ENCODE data around the gene BCAS1. TPM values are rescaled to one million over a fixed set of nuclear protein-coding genes. Genes with fewer than 3 reads are reported as not detected.

BCAS1 gene
- total RNA-seq, 1 experiment from 2014 or later: 0.17 TPM

DNA sequence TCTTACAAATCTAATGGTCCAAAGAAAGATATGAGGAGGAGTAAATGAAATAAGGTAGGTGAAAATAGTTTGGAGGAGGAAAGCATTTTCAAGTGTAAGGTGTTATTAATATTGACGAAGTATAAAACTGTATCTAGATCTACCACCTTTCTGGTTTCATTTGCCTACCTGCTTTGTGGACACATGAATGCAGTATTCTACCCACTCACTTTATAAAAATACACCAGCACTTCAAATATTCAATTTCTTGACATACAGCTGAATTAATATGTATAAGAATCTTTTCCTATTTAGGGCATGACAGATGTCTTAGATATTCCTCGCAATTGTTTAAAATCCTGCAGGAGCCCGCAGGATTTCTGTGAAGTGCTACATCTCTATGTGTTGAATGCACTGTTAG is 108.0 kb downstream of the BCAS1 start (continued):
- TF ChIP-seq ZBTB33 (IDR thresholded peaks at IDR 0.05; ENCODE audit: extremely low read depth, insufficient replicate concordance, low read length): no peak

- H3K4me1 ChIP-seq (ENCODE audit: control insufficient read depth in 1 of 2, insufficient read depth in 2 of 2, low read length in 2 of 2): no peaks in the 10 kb centered on the region
- no peak overlapping the region for H3K4me3 ChIP-seq (replicated peaks in 1 of 2; ENCODE audit: low read depth in 1 of 2, low read length in 2 of 2)
- no peaks in the 10 kb centered on the region for H4K20me1 ChIP-seq (ENCODE audit: insufficient read depth)
- no peak overlapping the region for H3K9ac ChIP-seq (ENCODE audit: low read length)
- no peak overlapping the region for H3K4me2 ChIP-seq (ENCODE audit: low read length)
- ATAC-seq (no peak), DNase-seq (ENCODE audit: low read depth, low spot score) (no peak)
- H3K36me3 ChIP-seq (ENCODE audit: control insufficient read depth in 1 of 2, insufficient read depth in 2 of 2, low read length in 2 of 2): no peaks in the 10 kb centered on the region
- H3K9me2 ChIP-seq (ENCODE audit: insufficient read depth): no peaks in the 10 kb centered on the region
- TF ChIP-seq SP1 (IDR thresholded peaks at IDR 0.05; ENCODE audit: low read depth): no peak
- TF ChIP-seq SIN3A (IDR thresholded peaks at IDR 0.05; ENCODE audit: low read depth): no peak
- no peak for TF ChIP-seq ZBTB33 (IDR thresholded peaks at IDR 0.05; ENCODE audit: extremely low read depth, insufficient replicate concordance, low read length)
- TF ChIP-seq ATF3 (IDR thresholded peaks at IDR 0.05): no peak
- no peak for TF ChIP-seq SRF (IDR thresholded peaks at IDR 0.05; ENCODE audit: low read depth)
- no peak for TF ChIP-seq YY1 (IDR thresholded peaks at IDR 0.05; ENCODE audit: extremely low read depth, insufficient replicate concordance, low read depth, low read length)
- TF ChIP-seq EGR1 (IDR thresholded peaks at IDR 0.05; ENCODE audit: low read depth): no peak
- no peak for TF ChIP-seq ZFX (IDR thresholded peaks at IDR 0.05)
- TF ChIP-seq CEBPB (IDR thresholded peaks at IDR 0.05; ENCODE audit: low read depth): no peak
- CTCF ChIA-PET: no interaction called here
- POLR2A ChIA-PET: no interaction called here
- no peaks in the 10 kb centered on the region for H3K9me3 ChIP-seq (ENCODE audit: control insufficient read depth in 1 of 2, insufficient read depth in 1 of 2, low read depth in 1 of 2, low read length in 2 of 2)
- RAD21 ChIA-PET (ENCODE audit: low non-redundant PET in 1 of 2, low total read pairs in 2 of 2, uncharacterized antibody in 2 of 2, unreplicated experiment in 2 of 2): no interaction called here
- H3K27ac ChIP-seq (ENCODE audit: low read depth, low read length): no peak overlapping the region
- no TSS peak for BruUV-seq (replicated peaks)
- intact Hi-C loops (cut with micrococcal nuclease): no loop called here
- peaks cover 4% of the 10 kb centered on the region; the same call in 1 of the 2 replicates for H3K27me3 ChIP-seq (ENCODE audit: insufficient read depth, low read length)
- H2AFZ ChIP-seq (ENCODE audit: low read depth, low read length, poor library complexity, severe bottlenecking): no peak overlapping the region
- H3K79me2 ChIP-seq (ENCODE audit: insufficient read depth, low read length): no peaks in the 10 kb centered on the region
Measured at GRCh38 chr20:53961527-53961926, 108.9 kb downstream of the BCAS1 start.
